HG03108 (cell line): ENCODE measurements around the gene POLE3.
"Not testable (repeated sequence)": the region's sequence is repeated elsewhere in the genome, so short reads cannot be mapped to it uniquely, and the experiment has no call there.

ENCODE experiments used
- ATAC-seq: cut with Tn5 transposase; IDR thresholded peaks from one replicate; pipeline ENCODE4 v1.9.1; 2021; ENCODE audit warnings: moderate library complexity; ENCODE audit not compliant: unreplicated experiment

Gene POLE3

GRCh38 chr9:113410207-113410864, at the start of gene POLE3, which contains the start of gene C9orf43:
Gene POLE3, minus strand, starts transcription at chr9:113410675. Its CDS starts 382 bp downstream, at chr9:113410293.
Gene C9orf43, plus strand, starts transcription at chr9:113410747. Its CDS starts 2,747 bp downstream, at chr9:113413494.
- ATAC-seq, result peak; percentile 91

DNA sequence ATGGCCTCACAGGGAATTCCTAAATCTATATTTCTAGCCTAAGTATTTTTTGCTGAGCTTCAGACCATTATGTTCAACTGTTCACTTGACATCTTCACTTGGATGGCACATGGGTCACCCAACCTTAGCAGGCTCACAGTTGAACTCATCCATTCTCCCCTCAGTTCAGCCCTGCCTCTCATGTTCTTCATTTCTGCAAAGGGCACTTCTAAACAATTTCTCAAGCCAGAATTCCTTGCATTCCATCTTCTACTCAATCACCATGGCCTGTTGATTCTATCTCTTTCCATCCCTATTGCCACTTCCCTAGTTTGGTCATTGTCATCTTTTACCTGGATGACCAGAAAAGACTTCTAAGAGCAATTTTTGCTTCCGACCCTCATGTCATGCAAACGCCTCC, 45.8 kb upstream of the POLE3 start:
- no peak for ATAC-seq

DNA sequence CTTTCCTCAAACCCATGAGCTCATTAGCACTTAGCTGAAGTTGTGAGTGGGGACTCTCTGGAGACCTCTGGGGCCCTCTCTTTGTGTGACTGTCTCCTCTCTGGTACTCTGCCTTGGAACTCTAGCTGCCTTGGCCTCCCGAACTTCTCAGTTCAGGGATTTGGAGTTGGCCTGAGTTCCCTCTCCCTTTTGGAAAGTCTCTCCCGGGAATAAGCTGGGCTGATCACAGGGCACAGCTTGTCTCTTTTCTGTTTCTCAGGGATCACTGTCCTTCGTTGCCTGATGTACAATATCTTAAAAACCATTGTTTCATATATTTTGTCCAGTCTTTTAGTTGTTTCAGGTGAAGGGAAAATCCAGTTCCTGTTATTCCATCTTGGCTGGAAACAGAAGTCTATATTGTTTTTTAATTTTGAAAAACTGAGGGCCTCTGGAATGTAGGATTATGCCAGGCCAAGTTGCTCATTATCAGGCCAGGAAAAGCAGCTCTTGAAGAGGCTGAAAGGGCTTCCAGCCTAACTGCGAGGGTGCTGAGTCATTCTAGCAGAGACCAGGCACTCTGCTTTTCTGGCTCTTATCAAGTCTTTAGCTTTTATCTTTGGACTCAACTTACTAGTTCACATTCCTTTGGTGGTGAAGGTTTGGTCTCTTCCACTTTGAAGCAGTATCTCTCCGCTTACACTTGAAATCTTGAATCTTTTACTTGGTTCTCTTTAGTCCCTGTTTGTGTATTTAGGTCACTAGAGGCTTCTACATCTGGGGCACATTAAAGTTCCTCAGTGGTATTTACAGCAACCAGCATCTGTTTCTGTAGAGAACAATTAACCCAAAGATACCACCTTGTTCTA, 44.7 kb upstream of the POLE3 start:
- ATAC-seq, result no peak

GRCh38 chr9:113452113-113452605, 41.7 kb upstream of the POLE3 start:
- ATAC-seq, result no peak

DNA sequence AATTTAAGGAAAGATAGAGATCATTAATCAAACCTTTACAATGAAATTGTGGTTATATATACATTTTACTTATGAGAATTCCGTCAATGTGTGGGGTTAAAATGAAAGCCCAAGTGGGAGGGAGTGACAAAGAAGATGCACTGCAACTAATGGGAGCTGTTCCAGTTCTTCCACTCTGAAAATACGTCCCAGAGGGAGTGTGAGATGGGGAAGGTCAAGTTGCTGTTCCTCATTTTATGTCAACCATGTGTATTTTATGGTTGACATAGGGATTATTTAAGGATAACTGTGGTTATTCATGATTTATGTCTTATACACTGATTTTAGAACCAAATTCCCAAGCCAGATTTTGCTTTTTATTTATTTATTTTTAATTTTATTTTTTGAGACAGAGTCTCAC, 38.9 kb upstream of the POLE3 start:
- ATAC-seq, result no peak

DNA sequence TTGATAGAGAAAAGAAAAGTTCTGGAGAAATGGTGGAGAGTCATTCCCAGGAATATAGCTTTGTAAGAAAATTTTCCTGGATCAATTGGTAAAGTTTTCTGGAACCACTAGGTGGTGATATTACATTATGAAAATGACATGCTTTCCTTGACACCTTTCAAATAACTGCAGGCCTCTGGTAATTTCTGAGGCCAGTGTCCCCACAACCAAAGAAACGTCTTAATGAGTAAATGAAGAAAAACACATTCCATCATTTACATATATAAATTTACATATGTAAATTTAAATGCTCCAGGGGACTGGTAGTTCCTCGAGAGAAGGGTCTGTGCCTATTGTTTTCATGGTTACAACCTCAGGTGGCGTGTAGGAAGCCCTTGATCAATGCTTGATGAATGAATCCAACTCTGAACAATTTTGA, 35.9 kb upstream of the POLE3 start:
- no peak for ATAC-seq

GRCh38 chr9:113444736-113445135, 34.3 kb upstream of the POLE3 start:
- ATAC-seq, result no peak

DNA sequence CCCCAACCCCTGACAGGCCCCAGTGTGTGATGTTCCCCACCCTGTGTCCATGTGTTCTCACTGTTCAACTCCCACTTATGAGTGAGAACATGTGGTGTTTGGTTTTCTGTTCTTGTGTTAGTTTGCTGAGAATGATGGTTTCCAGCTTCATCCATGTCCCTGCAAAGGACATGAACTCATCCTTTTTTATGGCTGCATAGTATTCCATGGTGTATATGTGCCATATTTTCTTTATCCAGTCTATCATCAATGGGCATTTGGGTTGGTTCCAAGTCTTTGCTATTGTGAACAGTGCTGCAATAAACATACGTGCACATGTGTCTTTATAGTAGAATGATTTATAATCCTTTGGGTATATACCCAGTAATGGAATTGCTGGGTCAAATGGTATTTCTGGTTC, 27.2 kb upstream of the POLE3 start:
- not testable (repeated sequence) for ATAC-seq

GRCh38 chr9:113436728-113437515, 26.4 kb upstream of the POLE3 start:
- ATAC-seq, result no peak

DNA sequence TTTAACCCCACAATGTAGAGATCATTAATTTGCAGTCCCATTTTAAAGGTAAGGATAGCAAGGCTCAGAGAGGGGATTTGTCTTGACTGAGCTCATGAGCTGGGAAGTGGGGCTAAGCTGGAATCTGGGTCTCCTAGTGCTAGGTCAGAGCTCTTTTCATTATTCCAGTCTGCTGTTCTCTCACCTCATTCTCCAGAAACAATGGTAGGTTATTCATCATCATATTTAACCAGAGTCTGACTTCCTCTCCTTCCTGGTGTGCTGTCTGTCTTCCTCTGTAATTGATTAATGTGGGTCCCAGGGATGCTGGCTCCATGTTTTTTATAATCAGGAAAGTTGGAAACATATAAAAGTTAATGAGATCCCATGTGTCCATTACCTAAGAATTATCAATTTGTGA, 20.7 kb upstream of the POLE3 start:
- no peak for ATAC-seq

GRCh38 chr9:113428062-113428615, 17.7 kb upstream of the POLE3 start:
- ATAC-seq, result no peak

DNA sequence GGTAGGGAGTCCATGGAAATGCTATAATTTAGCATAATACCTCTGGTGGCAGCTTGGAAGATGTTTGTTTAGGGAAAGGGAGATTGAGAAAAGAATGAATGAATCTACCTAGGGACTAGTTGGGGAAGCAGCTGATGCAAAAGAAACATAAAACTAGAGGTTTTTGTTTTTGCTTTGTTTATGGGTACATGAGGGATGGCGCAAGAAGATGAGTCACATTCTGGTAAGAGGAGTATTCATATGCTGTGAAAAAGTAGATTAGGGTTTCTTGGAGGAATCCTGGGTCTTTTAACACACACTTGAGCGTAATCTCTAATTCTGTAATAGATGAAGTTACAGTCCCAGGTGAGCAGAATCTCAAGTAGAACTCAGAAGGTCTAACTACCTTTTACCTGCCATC, 17.2 kb upstream of the POLE3 start:
- no peak for ATAC-seq

DNA sequence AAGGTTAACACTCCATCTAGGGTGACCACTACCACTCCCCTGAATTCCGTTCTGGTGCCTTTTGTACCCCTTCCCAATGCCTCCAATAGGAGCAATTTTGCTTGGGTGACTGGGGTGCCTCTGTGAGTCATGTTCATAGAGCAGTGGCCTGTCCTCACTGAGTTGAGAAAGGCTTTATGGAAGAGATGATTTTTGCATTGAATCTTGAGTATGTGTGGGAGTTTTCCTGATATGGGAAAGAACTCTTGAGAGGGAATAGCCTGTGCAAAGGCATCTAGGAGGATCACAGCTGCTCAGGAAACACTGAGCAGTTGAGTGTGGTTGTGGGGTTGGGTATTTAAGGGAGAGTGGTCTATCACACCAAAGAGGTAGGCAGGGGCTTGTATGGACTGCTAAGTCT, 16.2 kb upstream of the POLE3 start:
- ATAC-seq, result no peak

DNA sequence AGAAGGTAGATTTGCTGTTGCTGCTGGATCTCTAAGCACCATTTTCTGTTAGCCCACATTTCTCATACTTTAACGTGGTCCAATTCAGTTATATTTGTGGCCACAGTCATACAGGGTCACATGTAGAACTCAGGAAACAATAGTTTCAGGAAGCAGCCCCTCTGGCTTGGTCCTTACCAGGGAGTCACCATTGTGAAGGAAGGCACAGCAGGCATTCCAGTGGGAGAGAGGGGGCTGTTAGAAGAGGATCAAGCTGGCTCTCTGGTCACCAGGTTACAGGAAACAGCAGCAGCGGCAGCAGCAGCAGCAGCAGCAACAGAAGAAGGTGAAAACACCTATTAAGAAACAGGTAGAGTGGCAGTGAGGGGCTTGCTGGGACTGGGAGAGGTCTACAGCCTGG, 14.6 kb upstream of the POLE3 start:
- no peak for ATAC-seq

- no peak for ATAC-seq
Measured at GRCh38 chr9:113421726-113422125, 11.3 kb upstream of the POLE3 start.

DNA sequence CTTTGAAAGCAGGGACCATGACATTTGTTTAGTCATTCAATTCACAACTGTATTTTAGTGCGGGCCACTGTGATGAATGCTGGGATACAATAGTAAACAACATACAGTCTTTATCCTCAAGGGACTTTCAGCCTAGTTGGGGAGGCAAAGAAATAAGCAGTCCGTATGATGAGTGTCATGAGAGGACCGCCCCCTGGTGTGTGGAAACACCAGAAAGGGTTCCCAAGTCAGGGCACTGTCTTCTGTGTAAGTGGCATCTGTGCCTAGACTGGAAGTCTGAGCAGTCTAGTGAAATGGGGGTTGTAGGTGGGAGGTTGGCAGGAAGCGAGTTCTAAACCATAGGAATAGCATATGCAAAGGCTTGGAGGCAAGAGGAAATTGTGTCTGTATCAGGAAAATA, 6.9 kb upstream of the POLE3 start:
- ATAC-seq, result no peak

GRCh38 chr9:113416149-113416721, 5.8 kb upstream of the POLE3 start:
- peak; percentile 94 for ATAC-seq

GRCh38 chr9:113409883-113410206, 630 bp downstream of the POLE3 start:
- ATAC-seq, result no peak

- no peak for ATAC-seq
Measured at GRCh38 chr9:113409481-113409880, 994 bp downstream of the POLE3 start.

DNA sequence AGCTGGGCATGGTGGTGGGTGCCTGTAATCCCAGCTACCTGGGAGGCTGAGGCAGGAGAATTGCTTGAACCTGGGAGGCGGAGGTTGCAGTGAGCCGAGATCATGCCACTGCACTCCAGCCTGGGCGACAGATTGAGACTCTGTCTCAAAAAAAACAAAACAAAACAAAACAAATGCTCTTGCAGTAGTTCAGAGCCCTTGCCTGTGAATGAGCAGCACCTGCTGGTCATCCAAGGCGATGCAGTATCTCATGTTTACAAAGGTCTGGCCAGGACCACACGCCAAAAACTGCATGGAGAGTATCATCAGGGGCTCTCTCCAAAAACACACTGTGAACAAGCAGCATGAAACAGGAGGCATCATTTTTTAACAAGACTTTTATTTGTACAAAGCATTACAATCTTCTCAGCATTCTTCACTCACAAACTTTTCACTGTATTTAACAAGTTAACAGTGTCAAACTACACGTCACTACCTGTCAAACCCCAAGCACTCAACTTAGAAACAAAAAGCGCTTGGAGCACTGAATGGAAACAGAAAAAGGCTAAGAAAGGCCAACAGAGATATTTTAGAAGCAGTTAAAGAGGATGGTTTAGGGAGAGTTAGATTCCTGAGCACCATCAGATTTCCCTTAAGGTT, 3.5 kb downstream of the POLE3 start:
- ATAC-seq, result not testable (repeated sequence)
